Measurements from ENCODE around the gene ZHX3. TPM values are rescaled to one million over a fixed set of nuclear protein-coding genes. Genes with fewer than 3 reads are reported as not detected.

ZHX3 gene
- total and polyA plus RNA-seq, 2 of the 13 experiments (the other 11 are each of a cell fraction or from before 2014, with no cell fraction given), result 8.4 to 11.7 TPM

DNA sequence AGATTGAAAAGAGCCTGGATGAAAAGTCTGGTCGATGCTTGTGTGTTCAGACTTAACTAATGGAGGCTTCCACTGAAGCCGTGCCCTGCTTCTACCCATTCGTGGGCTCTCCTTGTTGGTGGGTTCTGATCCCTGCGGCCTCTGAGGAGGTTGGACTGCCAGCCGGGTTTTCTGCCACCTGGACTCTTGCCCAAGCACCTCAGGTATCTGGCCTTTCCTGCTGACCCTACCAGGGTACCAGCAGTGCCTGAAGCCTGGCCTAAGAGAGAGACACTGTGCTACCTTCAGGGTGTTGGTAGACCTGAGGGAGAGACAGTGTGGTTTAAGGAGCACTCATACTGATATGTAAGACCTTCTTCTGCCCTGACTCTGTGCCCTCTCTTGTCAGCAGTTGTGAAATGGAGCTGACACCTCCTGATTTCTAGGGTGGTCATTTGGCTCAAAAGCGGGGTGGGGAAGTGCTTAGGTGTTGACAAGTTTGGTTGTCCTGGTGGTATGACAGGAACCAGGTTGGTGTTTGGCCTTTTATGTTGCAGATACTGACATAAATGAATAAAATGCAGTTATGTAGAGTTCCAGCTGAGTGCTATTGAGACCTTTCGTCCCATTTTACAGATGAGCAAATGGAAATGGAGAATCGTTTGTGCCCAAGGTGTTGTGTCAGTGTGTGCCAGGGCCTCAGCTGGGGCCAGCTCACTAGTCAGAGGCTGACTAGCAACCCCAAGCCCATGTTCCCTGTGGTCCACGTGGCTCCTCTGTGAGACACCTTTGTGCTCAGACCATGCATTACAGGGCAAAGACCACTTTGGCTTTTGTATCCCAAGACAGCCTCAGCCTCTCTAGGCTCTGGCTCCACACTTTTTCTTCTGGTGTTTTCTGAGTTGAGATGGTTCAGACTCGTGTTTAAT is 177.1 kb downstream of the ZHX3 start (continued):
- TF ChIP-seq ZFX (CRISPR knock-in tag; IDR thresholded peaks at IDR 0.05; ENCODE audit: low read depth), result 0 out of 2 replicates have a peak, but pooled peaks have one; percentile 27
- TF ChIP-seq ZNF549 (CRISPR knock-in tag; IDR thresholded peaks at IDR 0.05), result peak; percentile 91
- 0 out of 2 replicates have a peak, but pooled peaks have one; percentile 18 for TF ChIP-seq ATRX (CRISPR knock-in tag; IDR thresholded peaks at IDR 0.05; ENCODE audit: borderline replicate concordance)
- no peak for TF ChIP-seq FOXP1 (IDR thresholded peaks at IDR 0.05)
- TF ChIP-seq FOXP1 (CRISPR knock-in tag; IDR thresholded peaks at IDR 0.05), result no peak
- 0 out of 2 replicates have a peak, but pooled peaks have one; percentile 20 for TF ChIP-seq ZNF605 (CRISPR knock-in tag; IDR thresholded peaks at IDR 0.05)
- TF ChIP-seq FOSL2 (CRISPR knock-in tag; IDR thresholded peaks at IDR 0.05), result peak; percentile 41; the same call in 1 of the 2 replicates
- 0 out of 4 replicates have a peak, but pooled peaks of 1 of the 2 experiments have one; percentile 23 for TF ChIP-seq EP300 (IDR thresholded peaks at IDR 0.05; ENCODE audit: low read depth in 2 of 2, low read length in 2 of 2)
- peak; percentile 53; the same call in 1 of the 2 replicates for TF ChIP-seq EP300 (CRISPR knock-in tag; IDR thresholded peaks at IDR 0.05; ENCODE audit: borderline replicate concordance)
- no peak for TF ChIP-seq SKI (IDR thresholded peaks at IDR 0.05; ENCODE audit: partially characterized antibody)
- TF ChIP-seq, protein P1, sequence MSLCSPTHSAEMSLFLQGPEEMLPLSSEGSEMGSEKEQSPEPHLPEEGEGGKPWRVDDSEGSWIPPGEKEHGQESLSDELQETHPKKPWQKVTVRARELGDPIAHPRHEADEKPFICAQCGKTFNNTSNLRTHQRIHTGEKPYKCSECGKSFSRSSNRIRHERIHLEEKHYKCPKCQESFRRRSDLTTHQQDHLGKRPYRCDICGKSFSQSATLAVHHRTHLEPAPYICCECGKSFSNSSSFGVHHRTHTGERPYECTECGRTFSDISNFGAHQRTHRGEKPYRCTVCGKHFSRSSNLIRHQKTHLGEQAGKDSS (CRISPR knock-in tag; IDR thresholded peaks at IDR 0.05; ENCODE audit: borderline replicate concordance, low read depth), result no peak
- TF ChIP-seq RARA (CRISPR knock-in tag; IDR thresholded peaks at IDR 0.05), result 0 out of 2 replicates have a peak, but pooled peaks have one; percentile 30
- TF ChIP-seq, protein P2, sequence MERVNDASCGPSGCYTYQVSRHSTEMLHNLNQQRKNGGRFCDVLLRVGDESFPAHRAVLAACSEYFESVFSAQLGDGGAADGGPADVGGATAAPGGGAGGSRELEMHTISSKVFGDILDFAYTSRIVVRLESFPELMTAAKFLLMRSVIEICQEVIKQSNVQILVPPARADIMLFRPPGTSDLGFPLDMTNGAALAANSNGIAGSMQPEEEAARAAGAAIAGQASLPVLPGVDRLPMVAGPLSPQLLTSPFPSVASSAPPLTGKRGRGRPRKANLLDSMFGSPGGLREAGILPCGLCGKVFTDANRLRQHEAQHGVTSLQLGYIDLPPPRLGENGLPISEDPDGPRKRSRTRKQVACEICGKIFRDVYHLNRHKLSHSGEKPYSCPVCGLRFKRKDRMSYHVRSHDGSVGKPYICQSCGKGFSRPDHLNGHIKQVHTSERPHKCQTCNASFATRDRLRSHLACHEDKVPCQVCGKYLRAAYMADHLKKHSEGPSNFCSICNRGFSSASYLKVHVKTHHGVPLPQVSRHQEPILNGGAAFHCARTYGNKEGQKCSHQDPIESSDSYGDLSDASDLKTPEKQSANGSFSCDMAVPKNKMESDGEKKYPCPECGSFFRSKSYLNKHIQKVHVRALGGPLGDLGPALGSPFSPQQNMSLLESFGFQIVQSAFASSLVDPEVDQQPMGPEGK (CRISPR knock-in tag; IDR thresholded peaks at IDR 0.05), result peak; percentile 7; the same call in 1 of the 2 replicates
- TF ChIP-seq SOX13 (IDR thresholded peaks at IDR 0.05), result no peak
- TF ChIP-seq SOX13 (CRISPR knock-in tag; conservative IDR thresholded peaks at IDR 0.05 in 1 of 2, IDR thresholded peaks at IDR 0.05 in 1 of 2), result peak in 1 of 2 experiments; percentile 14; a peak in 1 of 4 replicates
- TF ChIP-seq, protein P3, sequence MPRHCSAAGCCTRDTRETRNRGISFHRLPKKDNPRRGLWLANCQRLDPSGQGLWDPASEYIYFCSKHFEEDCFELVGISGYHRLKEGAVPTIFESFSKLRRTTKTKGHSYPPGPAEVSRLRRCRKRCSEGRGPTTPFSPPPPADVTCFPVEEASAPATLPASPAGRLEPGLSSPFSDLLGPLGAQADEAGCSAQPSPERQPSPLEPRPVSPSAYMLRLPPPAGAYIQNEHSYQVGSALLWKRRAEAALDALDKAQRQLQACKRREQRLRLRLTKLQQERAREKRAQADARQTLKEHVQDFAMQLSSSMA (CRISPR knock-in tag; IDR thresholded peaks at IDR 0.05), result 0 out of 2 replicates have a peak, but pooled peaks have one; percentile 50
- TF ChIP-seq ZNF296 (CRISPR knock-in tag; conservative IDR thresholded peaks at IDR 0.05), result 0 out of 2 replicates have a peak, but pooled peaks have one; percentile 30
- TF ChIP-seq, protein P4, sequence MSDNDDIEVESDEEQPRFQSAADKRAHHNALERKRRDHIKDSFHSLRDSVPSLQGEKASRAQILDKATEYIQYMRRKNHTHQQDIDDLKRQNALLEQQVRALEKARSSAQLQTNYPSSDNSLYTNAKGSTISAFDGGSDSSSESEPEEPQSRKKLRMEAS (IDR thresholded peaks at IDR 0.05), result peak; percentile 96
- TF ChIP-seq MXD4 (CRISPR knock-in tag; IDR thresholded peaks at IDR 0.05), result peak; percentile 50; the same call in 1 of the 2 replicates
- peak; percentile 58; the same call in 1 of the 2 replicates for TF ChIP-seq SSRP1 (CRISPR knock-in tag; IDR thresholded peaks at IDR 0.05)
- TF ChIP-seq ASH2L (IDR thresholded peaks at IDR 0.05; ENCODE audit: insufficient read length, low read depth, low read length), result peak; percentile 46
- no peak for TF ChIP-seq REPIN1 (CRISPR knock-in tag; IDR thresholded peaks at IDR 0.05; ENCODE audit: borderline replicate concordance, low read depth)
- peak; percentile 17; the same call in 1 of the 2 replicates for TF ChIP-seq ZNF501 (CRISPR knock-in tag; IDR thresholded peaks at IDR 0.05)
- 0 out of 2 replicates have a peak, but pooled peaks have one; percentile 69 for TF ChIP-seq ZNF367 (CRISPR knock-in tag; IDR thresholded peaks at IDR 0.05; ENCODE audit: borderline replicate concordance)
- TF ChIP-seq MXI1 (IDR thresholded peaks at IDR 0.05; ENCODE audit: borderline replicate concordance, low read depth, low read length), result peak; percentile 84; the same call in 1 of the 3 replicates
